ENCODE results near the gene TMEM143. TPM values are rescaled to one million over a fixed set of nuclear protein-coding genes. Genes with fewer than 3 reads are reported as not detected.

TMEM143 gene
- total and polyA plus RNA-seq, 2 donors, result 4.6 to 10.3 TPM

DNA sequence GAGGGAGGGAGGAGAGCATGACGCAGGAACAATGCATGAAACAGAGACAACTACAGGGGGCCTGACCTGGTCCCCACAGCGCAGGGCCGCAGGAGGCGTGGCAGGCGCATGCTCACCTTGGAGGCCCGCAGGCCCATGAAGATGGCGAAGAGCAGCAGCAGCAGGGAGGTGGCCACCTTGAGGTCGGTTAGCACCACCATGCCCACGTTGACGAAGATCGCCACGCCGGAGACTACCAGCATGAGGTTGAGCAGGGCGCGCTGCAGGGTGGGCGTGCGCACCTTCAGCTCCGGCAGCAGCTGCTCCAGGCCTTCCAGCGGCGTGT is 21.4 kb downstream of the TMEM143 start:
- peaks cover 3 to 41% of the 10 kb centered on the region in 2 donors for H3K36me3 ChIP-seq (ENCODE audit: control insufficient read depth in 2 of 2, insufficient read depth in 2 of 2, low read length in 1 of 2)
- H3K4me1 ChIP-seq (ENCODE audit: control insufficient read depth in 2 of 2, insufficient read depth in 2 of 2, low read length in 2 of 2), result no peaks in the 10 kb centered on the region
- DNase-seq (ENCODE audit: low read depth in 6 of 9, low spot score in 9 of 9), result no peak
- 97% methylated on average over 20 of the region's 20 CpGs for WGBS
- no peak overlapping the region for H3K4me3 ChIP-seq (ENCODE audit: low read length in 2 of 2)
- H3K9me3 ChIP-seq (ENCODE audit: control insufficient read depth in 2 of 2, insufficient read depth in 1 of 2, low read length in 1 of 2), result no peaks in the 10 kb centered on the region
- H3K27me3 ChIP-seq (ENCODE audit: control insufficient read depth in 2 of 2, insufficient read depth in 1 of 2, low read length in 1 of 2), result no peaks in the 10 kb centered on the region
- H3K27ac ChIP-seq (ENCODE audit: low read depth in 1 of 2, low read length in 1 of 2), result no peak overlapping the region

DNA sequence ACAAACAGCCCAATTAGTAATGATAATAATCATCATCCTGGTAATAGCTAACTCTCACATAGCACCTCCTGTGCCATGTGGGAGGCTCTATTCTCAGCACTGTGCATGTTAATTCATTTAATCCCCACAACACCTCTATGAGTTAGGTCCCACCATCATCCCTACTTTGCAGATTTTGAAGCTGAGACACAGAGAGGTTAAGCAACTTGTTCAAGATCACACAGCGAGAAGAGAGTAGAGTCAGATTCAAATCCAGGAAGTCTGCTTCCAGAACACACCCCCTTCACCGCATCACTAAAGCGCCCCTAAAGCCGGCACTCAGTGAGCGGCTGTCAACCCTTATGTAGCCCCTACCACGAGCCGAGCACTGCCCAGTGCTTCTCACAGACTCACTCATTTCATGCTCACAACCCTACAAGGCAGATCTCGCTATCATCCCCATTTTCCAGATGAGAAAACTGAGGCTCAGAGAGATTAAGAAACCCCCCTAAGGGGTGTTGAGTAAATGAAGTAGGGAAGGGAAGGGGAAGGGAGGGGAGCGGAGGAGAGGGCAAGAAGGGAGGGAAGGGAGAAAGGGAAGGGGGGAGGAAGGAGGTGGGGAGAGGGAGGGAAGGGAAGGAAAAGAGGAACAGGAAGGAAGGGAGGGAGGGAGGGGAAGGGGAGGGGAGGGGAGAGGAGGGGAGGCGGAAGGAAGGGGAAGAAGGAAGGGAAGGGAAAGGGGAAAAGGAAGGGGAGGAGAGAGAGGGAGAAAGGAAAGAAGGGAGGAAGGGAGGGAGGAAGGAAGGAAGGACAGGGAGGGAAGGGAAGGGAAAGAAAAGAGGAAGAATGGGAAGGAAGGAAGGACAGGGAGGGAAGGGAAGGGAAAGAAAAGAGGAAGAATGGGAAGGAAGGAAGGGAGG is 22.0 kb downstream of the TMEM143 start:
- Histone ChIP-seq H3K4me3 (ENCODE audit: low read length in 2 of 2) (no peak overlapping the region), H3K4me1 (ENCODE audit: control insufficient read depth in 2 of 2, insufficient read depth in 2 of 2, low read length in 2 of 2) (no peaks in the 10 kb centered on the region), H3K9me3 (ENCODE audit: control insufficient read depth in 2 of 2, insufficient read depth in 1 of 2, low read length in 1 of 2) (no peaks in the 10 kb centered on the region), H3K27ac (ENCODE audit: low read depth in 1 of 2, low read length in 1 of 2) (no peak overlapping the region), H3K36me3 (ENCODE audit: control insufficient read depth in 2 of 2, insufficient read depth in 2 of 2, low read length in 1 of 2) (peaks cover 3 to 35% of the 10 kb centered on the region in 2 donors), H3K27me3 (ENCODE audit: control insufficient read depth in 2 of 2, insufficient read depth in 1 of 2, low read length in 1 of 2) (no peaks in the 10 kb centered on the region)
- DNase-seq (ENCODE audit: low read depth in 6 of 9, low spot score in 9 of 9), result no peak
- WGBS, result 98% methylated on average over 10 of the region's 10 CpGs

DNA sequence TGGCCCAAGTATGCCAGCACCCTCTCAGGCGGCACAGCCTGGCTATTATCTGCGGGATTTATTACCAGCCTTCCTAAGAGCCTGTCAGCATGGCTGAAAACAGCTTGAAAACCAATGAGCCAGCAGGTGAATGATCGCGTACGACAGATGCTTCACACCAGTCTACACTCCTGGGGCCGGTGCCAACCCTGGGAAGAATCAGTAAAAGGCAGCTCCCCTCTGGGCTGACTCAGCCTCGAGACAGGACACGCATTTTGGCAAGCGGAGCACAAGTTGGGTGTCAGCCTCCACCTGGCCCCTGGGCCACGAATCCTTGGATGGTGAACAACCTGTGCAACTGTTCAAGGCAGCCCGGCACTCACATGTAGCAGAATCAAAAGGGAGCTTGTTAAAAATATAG is 22.7 kb downstream of the TMEM143 start:
- DNase-seq (ENCODE audit: low read depth in 6 of 9, low spot score in 9 of 9), result no peak
- H3K9me3 ChIP-seq (ENCODE audit: control insufficient read depth in 2 of 2, insufficient read depth in 1 of 2, low read length in 1 of 2), result no peaks in the 10 kb centered on the region
- H3K4me1 ChIP-seq (ENCODE audit: control insufficient read depth in 2 of 2, insufficient read depth in 2 of 2, low read length in 2 of 2), result no peaks in the 10 kb centered on the region
- peaks cover 3 to 35% of the 10 kb centered on the region in 2 donors for H3K36me3 ChIP-seq (ENCODE audit: control insufficient read depth in 2 of 2, insufficient read depth in 2 of 2, low read length in 1 of 2)
- H3K27me3 ChIP-seq (ENCODE audit: control insufficient read depth in 2 of 2, insufficient read depth in 1 of 2, low read length in 1 of 2), result no peaks in the 10 kb centered on the region
- WGBS, result 93% methylated on average over 11 of the region's 11 CpGs
- H3K4me3 ChIP-seq (ENCODE audit: low read length in 2 of 2), result no peak overlapping the region
- no peak overlapping the region for H3K27ac ChIP-seq (ENCODE audit: low read depth in 1 of 2, low read length in 1 of 2)

DNA sequence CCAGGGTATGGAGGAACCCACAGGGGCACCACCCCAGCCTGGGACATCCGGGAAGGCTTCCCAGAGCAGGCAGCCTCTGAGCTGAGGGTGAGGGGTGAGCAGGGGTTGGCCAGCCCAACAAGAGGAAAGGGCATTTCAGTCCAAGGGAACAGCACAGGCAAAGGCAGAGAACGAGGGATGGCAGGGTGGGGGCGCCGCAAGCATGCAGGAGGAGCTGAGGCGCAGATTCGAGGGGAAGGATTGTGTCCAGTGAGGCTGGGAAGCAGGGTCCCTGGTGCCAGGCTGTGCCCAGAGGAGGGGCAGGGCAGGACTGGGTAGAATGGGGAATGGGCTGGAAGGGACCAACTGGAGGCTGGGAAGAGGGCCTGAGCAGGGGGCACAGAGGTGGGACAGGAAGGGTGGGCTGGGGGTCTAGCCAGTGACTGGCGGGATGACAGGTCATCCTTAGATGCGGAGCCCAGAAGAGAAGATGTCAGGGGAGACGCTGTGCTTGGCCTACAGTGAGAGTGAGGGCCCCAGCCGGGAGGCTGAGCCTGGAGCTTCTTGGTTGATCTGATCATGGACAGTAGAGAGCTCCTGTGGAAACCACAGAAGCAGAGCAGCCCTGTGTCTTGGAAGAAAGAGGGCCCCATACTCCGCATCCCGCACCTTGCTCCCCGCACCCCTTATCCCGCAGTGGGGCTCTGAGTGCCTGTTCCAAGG is 24.8 kb downstream of the TMEM143 start:
- Histone ChIP-seq H3K27ac (ENCODE audit: low read depth in 1 of 2, low read length in 1 of 2) (no peak overlapping the region), H3K27me3 (ENCODE audit: control insufficient read depth in 2 of 2, insufficient read depth in 1 of 2, low read length in 1 of 2) (no peaks in the 10 kb centered on the region), H3K9me3 (ENCODE audit: control insufficient read depth in 2 of 2, insufficient read depth in 1 of 2, low read length in 1 of 2) (no peaks in the 10 kb centered on the region), H3K4me1 (ENCODE audit: control insufficient read depth in 2 of 2, insufficient read depth in 2 of 2, low read length in 2 of 2) (peaks cover 4 to 8% of the 10 kb centered on the region in 2 donors), H3K36me3 (ENCODE audit: control insufficient read depth in 2 of 2, insufficient read depth in 2 of 2, low read length in 1 of 2) (peaks cover 3 to 28% of the 10 kb centered on the region in 2 donors), H3K4me3 (ENCODE audit: low read length in 2 of 2) (no peak overlapping the region)
- over 99% methylated on average over 14 of the region's 14 CpGs for WGBS
- DNase-seq (ENCODE audit: low read depth in 6 of 9, low spot score in 9 of 9), result no peak

DNA sequence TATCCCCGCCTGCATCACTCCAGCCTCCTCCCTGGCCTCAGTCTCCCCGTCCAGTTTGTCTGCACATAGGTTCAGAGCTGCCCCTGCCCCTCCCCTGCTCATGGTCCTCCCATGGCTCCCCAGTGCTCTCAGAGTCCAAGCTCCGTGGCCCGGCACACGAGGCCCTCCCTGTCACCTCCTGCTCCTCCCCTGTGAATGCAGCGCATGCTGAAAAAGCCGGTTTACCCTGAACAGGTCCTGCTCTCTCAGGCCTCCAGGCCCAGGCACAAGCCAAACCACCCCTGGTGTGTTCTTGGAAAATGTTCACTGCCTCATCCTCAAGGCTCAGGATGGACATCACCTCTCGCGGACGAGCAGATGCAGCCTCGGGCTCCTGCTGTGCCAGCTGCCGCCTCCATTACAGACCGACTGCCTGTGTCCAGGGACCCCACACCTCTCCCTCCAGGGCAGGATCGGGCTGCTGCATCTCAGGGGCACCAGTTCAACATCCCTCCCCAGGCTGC is 25.4 kb downstream of the TMEM143 start:
- peaks cover 5 to 13% of the 10 kb centered on the region in 2 donors for H3K4me1 ChIP-seq (ENCODE audit: control insufficient read depth in 2 of 2, insufficient read depth in 2 of 2, low read length in 2 of 2)
- no peak overlapping the region for H3K27ac ChIP-seq (ENCODE audit: low read depth in 1 of 2, low read length in 1 of 2)
- no peaks in the 10 kb centered on the region for H3K27me3 ChIP-seq (ENCODE audit: control insufficient read depth in 2 of 2, insufficient read depth in 1 of 2, low read length in 1 of 2)
- H3K4me3 ChIP-seq (ENCODE audit: low read length in 2 of 2), result no peak overlapping the region
- no peaks in the 10 kb centered on the region for H3K9me3 ChIP-seq (ENCODE audit: control insufficient read depth in 2 of 2, insufficient read depth in 1 of 2, low read length in 1 of 2)
- 97% methylated on average over 14 of the region's 14 CpGs for WGBS
- peaks cover 3 to 28% of the 10 kb centered on the region in 2 donors for H3K36me3 ChIP-seq (ENCODE audit: control insufficient read depth in 2 of 2, insufficient read depth in 2 of 2, low read length in 1 of 2)
- no peak for DNase-seq (ENCODE audit: low read depth in 6 of 9, low spot score in 9 of 9)

DNA sequence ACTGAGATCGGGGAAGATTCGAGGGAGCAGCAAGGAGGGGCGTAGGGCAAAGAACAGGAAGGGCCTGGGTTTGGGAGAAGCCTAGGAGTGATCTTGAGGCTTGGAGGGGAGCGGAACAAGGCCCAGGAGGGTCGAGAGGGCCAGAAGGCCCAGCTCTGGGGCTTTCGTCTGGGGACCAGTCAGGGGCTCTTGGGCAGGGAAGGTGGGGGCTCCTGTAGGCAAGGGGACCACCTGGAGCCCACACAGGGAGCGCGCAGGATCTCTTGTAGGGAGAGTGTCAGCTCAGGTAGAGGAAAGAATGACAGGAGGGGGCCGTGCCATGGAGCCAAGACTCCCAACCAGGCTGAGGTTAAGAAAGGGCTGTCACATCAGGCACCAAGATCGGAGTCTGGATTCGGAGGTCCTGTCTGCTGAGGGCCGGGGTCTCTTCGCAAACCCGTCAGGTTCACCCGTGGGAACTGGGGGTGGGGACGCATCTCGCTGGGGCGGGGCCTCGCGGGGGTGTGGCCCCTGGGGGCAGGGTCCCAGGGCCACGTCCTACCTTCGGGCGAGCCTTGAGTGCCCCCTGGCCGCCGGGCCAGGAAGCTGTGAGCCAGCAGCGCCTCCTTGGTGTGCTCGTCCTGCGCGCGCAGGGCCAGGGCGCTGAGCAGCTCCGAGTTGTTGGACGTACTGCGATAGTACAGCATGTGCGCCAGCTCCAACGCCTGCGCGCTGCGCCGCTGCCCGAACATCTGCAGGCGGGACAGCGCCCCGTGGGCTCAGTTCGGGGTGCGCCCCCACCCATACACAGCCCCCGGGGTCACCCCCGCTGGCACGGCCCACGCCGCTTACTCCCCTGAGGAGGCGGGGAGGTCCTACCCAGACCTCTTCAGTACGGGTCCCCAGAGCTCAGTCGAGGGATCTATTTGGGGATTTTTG is 30.0 kb downstream of the TMEM143 start:
- Histone ChIP-seq H3K36me3 (ENCODE audit: control insufficient read depth in 2 of 2, insufficient read depth in 2 of 2, low read length in 1 of 2) (peaks cover 2 to 7% of the 10 kb centered on the region in 2 donors), H3K9me3 (ENCODE audit: control insufficient read depth in 2 of 2, insufficient read depth in 1 of 2, low read length in 1 of 2) (peaks cover 0 to 8% of the 10 kb centered on the region in 2 donors), H3K27ac (ENCODE audit: low read depth in 1 of 2, low read length in 1 of 2) (peak overlapping the region; percentile 99), H3K27me3 (ENCODE audit: control insufficient read depth in 2 of 2, insufficient read depth in 1 of 2, low read length in 1 of 2) (no peaks in the 10 kb centered on the region), H3K4me1 (ENCODE audit: control insufficient read depth in 2 of 2, insufficient read depth in 2 of 2, low read length in 2 of 2) (peaks cover 20 to 54% of the 10 kb centered on the region in 2 donors), H3K4me3 (ENCODE audit: low read length in 2 of 2) (peak overlapping the region; percentile 75 to 77)
- DNase-seq (ENCODE audit: low read depth in 6 of 9, low spot score in 9 of 9), result peak; percentile 65 to 96 (median 89)
- 1% methylated on average over 54 of the region's 54 CpGs for WGBS

DNA sequence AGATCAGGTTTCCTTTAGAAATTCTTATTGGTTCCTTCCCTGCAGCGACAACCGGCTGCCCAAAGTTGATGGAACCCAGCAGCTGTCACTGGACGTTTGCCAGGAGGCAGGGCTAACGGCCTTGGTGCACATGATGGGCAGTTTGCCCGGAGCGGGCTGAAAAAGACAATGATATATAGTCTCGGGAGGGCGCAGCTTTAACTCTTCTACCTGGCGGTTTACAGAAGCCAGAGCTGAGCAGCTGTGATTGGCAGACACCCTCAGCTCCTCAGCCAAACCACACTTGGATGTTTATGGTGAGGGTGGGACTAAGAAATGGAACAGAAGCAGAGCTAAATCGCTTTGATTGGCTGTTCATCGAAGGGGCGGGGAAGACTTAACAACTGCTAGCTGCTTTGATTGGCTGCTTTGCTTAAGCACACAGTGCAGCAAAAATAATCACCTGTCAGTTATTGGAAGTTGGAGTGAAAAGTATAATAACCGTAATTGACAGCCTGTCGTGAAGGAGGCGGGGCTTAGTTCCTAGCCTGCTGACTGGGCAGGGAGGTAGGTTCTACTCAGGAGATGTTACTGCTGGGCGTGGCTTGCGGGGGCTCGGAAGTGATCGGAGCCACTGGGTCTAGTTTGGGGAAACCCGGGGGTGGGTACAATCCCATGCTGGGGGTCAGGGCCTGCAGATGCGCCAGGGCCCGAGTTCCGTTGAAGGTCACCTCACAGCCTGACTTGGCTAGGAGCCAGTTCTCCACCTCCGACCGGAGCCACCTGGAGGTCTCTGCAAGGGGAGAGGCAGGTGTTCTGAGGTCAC is 30.9 kb downstream of the TMEM143 start:
- Histone ChIP-seq H3K27me3 (ENCODE audit: control insufficient read depth in 2 of 2, insufficient read depth in 1 of 2, low read length in 1 of 2) (no peaks in the 10 kb centered on the region), H3K36me3 (ENCODE audit: control insufficient read depth in 2 of 2, insufficient read depth in 2 of 2, low read length in 1 of 2) (peaks cover 2 to 4% of the 10 kb centered on the region in 2 donors), H3K4me1 (ENCODE audit: control insufficient read depth in 2 of 2, insufficient read depth in 2 of 2, low read length in 2 of 2) (peaks cover 20 to 55% of the 10 kb centered on the region in 2 donors), H3K4me3 (ENCODE audit: low read length in 2 of 2) (peak overlapping the region; percentile 75 to 77), H3K9me3 (ENCODE audit: control insufficient read depth in 2 of 2, insufficient read depth in 1 of 2, low read length in 1 of 2) (peaks cover 0 to 12% of the 10 kb centered on the region in 2 donors), H3K27ac (ENCODE audit: low read depth in 1 of 2, low read length in 1 of 2) (peak overlapping the region; percentile 99)
- peak; percentile 90 to 100 (median 96) for DNase-seq (ENCODE audit: low read depth in 6 of 9, low spot score in 9 of 9)
- under 1% methylated on average over 25 of the region's 25 CpGs for WGBS

DNA sequence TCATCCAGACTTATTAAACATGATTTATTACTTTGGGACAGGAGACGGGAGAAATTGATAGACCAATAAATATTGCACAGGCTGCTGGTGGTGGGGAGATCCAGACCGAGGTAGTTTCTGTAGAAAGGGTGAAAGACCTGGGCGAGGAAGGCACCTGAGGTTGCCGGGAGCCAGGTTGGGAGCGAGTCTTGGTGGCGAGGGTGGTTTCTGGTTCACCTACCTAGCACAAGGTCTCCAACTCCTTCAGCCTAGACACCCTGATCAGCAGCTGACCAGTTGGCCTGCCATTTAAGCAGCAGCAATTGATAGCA is 31.4 kb downstream of the TMEM143 start:
- H3K4me1 ChIP-seq (ENCODE audit: control insufficient read depth in 2 of 2, insufficient read depth in 2 of 2, low read length in 2 of 2), result peaks cover 20 to 55% of the 10 kb centered on the region in 2 donors
- peak overlapping the region; percentile 51 to 77 for H3K4me3 ChIP-seq (ENCODE audit: low read length in 2 of 2)
- peak overlapping the region; percentile 94 to 99 for H3K27ac ChIP-seq (ENCODE audit: low read depth in 1 of 2, low read length in 1 of 2)

More for the DNA sequence above, 31.4 kb downstream of the TMEM143 start:
- Histone ChIP-seq H3K9me3 (ENCODE audit: control insufficient read depth in 2 of 2, insufficient read depth in 1 of 2, low read length in 1 of 2) (peaks cover 0 to 18% of the 10 kb centered on the region in 2 donors), H3K36me3 (ENCODE audit: control insufficient read depth in 2 of 2, insufficient read depth in 2 of 2, low read length in 1 of 2) (peaks cover 4 to 5% of the 10 kb centered on the region in 2 donors), H3K27me3 (ENCODE audit: control insufficient read depth in 2 of 2, insufficient read depth in 1 of 2, low read length in 1 of 2) (no peaks in the 10 kb centered on the region)
- no peak for DNase-seq (ENCODE audit: low read depth in 6 of 9, low spot score in 9 of 9)
- WGBS, result 53% methylated on average over 6 of the region's 6 CpGs

Measured in thymus (tissue), 11 donors.